Testis (tissue), 3 donors: Measurements from ENCODE around the gene FHIT. TPM values are rescaled to one million over a fixed set of nuclear protein-coding genes. Genes with fewer than 3 reads are reported as not detected.

Experiments used
- DNase-seq: peaks from one replicate; pipeline ENCODE4 v3.0.0-alpha.2; 2019
- H3K27ac ChIP-seq, 2 donors: fragments of 200-600 bp; sonication (generic); one replicate each; pipeline ENCODE4 v1.5.1; 2019
- H3K27me3 ChIP-seq: fragments of 200-600 bp; sonication (generic); one replicate; pipeline ENCODE4 v1.5.1; 2019
- H3K36me3 ChIP-seq: fragments of 200-600 bp; sonication (generic); one replicate; pipeline ENCODE4 v1.5.1; 2017; ENCODE audit warnings: low read depth; ENCODE audit errors: missing control alignments
- H3K4me1 ChIP-seq: fragments of 200-600 bp; sonication (generic); one replicate; pipeline ENCODE4 v1.5.1; 2019
- H3K4me3 ChIP-seq, 2 donors: fragments of 200-600 bp; sonication (generic); one replicate each; pipeline ENCODE4 v1.5.1; 2017 to 2019
- H3K9me3 ChIP-seq: fragments of 200-600 bp; sonication (generic); one replicate; pipeline ENCODE4 v1.5.1; 2017
- POLR2A ChIP-seq: fragments of 450-650 bp; IDR thresholded peaks from one replicate; pipeline ENCODE4 v1.6.1; 2017; ENCODE audit warnings: antibody characterized with exemption, mild to moderate bottlenecking, moderate library complexity
- WGBS, 2 donors: methylation state at CpG; one replicate each; pipeline ENCODE4 v1.1.5; 2018; 5-methylcytosine and 5-hydroxymethylcytosine counted together
- intact Hi-C: fragments of 100-400 bp; cut with DNase I; formaldehyde crosslinking; loops from one replicate; pipeline ENCODE4 v1.15.1; 2023; ENCODE audit warnings: low total_unique reads
- polyA plus RNA-seq: library from polyadenylated mRNA; stranded (reverse); fragments of 350-450 nt; fragmentation: Illumina TruSeq; extraction: RNeasy Lipid Tissue Mini Kit (QIAGEN cat#74804); gene quantifications from one replicate; pipeline ENCODE4 v1.2.3, GENCODE V29; 2014; ENCODE audit warnings: low read depth, low replicate concordance; ENCODE audit not compliant: insufficient read depth
- total RNA-seq, 2 donors: library from RNA; depleted of rRNA; stranded (reverse); fragments of >200 nt; gene quantifications; one replicate each; pipeline ENCODE4 v1.2.3, GENCODE V29; 2016
- TF ChIP-seq, protein P1 (sequence below), 3 experiments: fragments of 450-650 bp in 2 of 3; fragments of 200-600 bp in 1 of 3; sonication (generic) in 1 of 3; IDR thresholded peaks; one replicate each; pipeline ENCODE4 v1.5.1; 2016 to 2019; ENCODE audit warnings: antibody characterized with exemption in 3 of 3, mild to moderate bottlenecking in 2 of 3, moderate library complexity in 1 of 3

The FHIT gene
- total and polyA plus RNA-seq, 3 donors from 2014 or later, result 10.1 to 29.6 (median 15.5) TPM

- Histone ChIP-seq H3K27me3 (no peaks in the 10 kb centered on the region), H3K27ac (no peak overlapping the region), H3K36me3 (no peaks in the 10 kb centered on the region), H3K4me3 (no peak overlapping the region), H3K4me1 (no peaks in the 10 kb centered on the region), H3K9me3 (no peaks in the 10 kb centered on the region)
- no peak for DNase-seq
- 95% methylated on average over 6 of the region's 6 CpGs for WGBS, 2 donors
- intact Hi-C loops, result no loop called here
- TF ChIP-seq POLR2A, result no peak
- TF ChIP-seq, protein P1, sequence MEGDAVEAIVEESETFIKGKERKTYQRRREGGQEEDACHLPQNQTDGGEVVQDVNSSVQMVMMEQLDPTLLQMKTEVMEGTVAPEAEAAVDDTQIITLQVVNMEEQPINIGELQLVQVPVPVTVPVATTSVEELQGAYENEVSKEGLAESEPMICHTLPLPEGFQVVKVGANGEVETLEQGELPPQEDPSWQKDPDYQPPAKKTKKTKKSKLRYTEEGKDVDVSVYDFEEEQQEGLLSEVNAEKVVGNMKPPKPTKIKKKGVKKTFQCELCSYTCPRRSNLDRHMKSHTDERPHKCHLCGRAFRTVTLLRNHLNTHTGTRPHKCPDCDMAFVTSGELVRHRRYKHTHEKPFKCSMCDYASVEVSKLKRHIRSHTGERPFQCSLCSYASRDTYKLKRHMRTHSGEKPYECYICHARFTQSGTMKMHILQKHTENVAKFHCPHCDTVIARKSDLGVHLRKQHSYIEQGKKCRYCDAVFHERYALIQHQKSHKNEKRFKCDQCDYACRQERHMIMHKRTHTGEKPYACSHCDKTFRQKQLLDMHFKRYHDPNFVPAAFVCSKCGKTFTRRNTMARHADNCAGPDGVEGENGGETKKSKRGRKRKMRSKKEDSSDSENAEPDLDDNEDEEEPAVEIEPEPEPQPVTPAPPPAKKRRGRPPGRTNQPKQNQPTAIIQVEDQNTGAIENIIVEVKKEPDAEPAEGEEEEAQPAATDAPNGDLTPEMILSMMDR (IDR thresholded peaks at IDR 0.05), result no peak
Measured at GRCh38 chr3:60291115-60291514, 960.1 kb downstream of the FHIT start.

DNA sequence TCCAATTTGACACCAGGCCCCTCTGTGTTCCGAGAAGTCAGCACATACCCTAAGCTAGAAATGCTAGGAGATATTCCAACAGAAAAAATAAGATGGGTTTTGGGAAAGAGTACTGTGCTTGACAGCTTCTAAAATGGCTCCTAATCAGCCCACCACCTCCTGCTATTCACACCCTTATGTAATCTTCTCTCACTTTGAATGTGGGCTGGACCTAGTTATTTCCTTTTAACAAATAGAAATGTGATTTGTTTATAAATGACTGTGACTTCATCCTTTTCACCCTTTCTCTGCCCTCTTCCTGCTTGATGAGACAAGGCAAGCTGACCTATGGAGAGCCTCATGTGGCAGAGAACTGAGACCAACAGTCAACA lies 961.1 kb downstream of the FHIT start:
- no peak for DNase-seq
- H3K9me3 ChIP-seq, result no peaks in the 10 kb centered on the region
- H3K4me1 ChIP-seq, result no peaks in the 10 kb centered on the region
- TF ChIP-seq POLR2A, result no peak
- TF ChIP-seq, protein P1 (IDR thresholded peaks at IDR 0.05), result no peak
- intact Hi-C loops, result no loop called here
- H3K4me3 ChIP-seq, result no peak overlapping the region
- no peaks in the 10 kb centered on the region for H3K27me3 ChIP-seq
- no peak overlapping the region for H3K27ac ChIP-seq
- 91 to 100% methylated on average over 1 of the region's 1 CpG for WGBS, 2 donors
- no peaks in the 10 kb centered on the region for H3K36me3 ChIP-seq

- no peaks in the 10 kb centered on the region for H3K36me3 ChIP-seq
- no peaks in the 10 kb centered on the region for H3K9me3 ChIP-seq
- no peak overlapping the region for H3K27ac ChIP-seq
- no peak overlapping the region for H3K4me3 ChIP-seq
- WGBS, 2 donors, result 74 to 80% methylated on average over 8 of the region's 8 CpGs
- no peaks in the 10 kb centered on the region for H3K27me3 ChIP-seq
- intact Hi-C loops, result no loop called here
- no peak for DNase-seq
- TF ChIP-seq, protein P1 (IDR thresholded peaks at IDR 0.05), result no peak
- no peak for TF ChIP-seq POLR2A
- no peaks in the 10 kb centered on the region for H3K4me1 ChIP-seq
Measured at GRCh38 chr3:60289341-60290121, 961.7 kb downstream of the FHIT start.

- H3K27me3 ChIP-seq, result no peaks in the 10 kb centered on the region
- no peak overlapping the region for H3K4me3 ChIP-seq
Measured at GRCh38 chr3:60282866-60283265, 968.4 kb downstream of the FHIT start.

More at GRCh38 chr3:60282866-60283265, 968.4 kb downstream of the FHIT start:
- intact Hi-C loops, result no loop called here
- H3K36me3 ChIP-seq, result no peaks in the 10 kb centered on the region
- WGBS, 2 donors, result 67 to 97% methylated on average over 2 of the region's 2 CpGs
- DNase-seq, result no peak
- H3K4me1 ChIP-seq, result no peaks in the 10 kb centered on the region
- H3K9me3 ChIP-seq, result no peaks in the 10 kb centered on the region
- TF ChIP-seq POLR2A, result no peak
- TF ChIP-seq, protein P1 (IDR thresholded peaks at IDR 0.05), result no peak
- H3K27ac ChIP-seq, result no peak overlapping the region
